ENCODE measurements around the gene MRPL55.
A peak's percentile ranks its signal among the peaks of the same experiment; 100 is the strongest.
"Not testable (repeated sequence)": the region's sequence is repeated elsewhere in the genome, so short reads cannot be mapped to it uniquely, and the experiment has no call there.

The MRPL55 gene

DNA sequence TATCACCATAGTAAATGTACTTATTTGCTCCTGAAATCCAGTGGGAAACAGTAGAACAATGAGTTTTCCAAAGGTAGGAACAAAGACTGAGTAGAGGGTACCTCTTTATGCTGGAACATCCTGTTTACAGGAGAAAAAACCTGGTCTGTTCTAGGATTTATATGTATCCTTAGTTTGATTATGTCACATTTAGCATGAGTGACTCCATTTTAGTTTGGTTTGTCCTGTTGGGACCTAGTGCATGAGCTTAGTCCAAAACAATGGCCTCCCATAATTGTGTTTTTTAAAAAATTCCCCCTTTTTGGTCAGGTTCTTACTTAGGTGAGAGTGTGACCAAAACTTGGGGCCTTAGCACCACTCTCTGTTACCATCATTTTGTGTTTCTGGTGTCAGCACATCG lies 3.5 kb upstream of the MRPL55 start:
- peaks cover 0 to 3% (median 3%) of the 10 kb centered on the region in 3 donors for H3K36me3 ChIP-seq
- H3K27ac ChIP-seq: no peak overlapping the region
- TF ChIP-seq, protein P1, sequence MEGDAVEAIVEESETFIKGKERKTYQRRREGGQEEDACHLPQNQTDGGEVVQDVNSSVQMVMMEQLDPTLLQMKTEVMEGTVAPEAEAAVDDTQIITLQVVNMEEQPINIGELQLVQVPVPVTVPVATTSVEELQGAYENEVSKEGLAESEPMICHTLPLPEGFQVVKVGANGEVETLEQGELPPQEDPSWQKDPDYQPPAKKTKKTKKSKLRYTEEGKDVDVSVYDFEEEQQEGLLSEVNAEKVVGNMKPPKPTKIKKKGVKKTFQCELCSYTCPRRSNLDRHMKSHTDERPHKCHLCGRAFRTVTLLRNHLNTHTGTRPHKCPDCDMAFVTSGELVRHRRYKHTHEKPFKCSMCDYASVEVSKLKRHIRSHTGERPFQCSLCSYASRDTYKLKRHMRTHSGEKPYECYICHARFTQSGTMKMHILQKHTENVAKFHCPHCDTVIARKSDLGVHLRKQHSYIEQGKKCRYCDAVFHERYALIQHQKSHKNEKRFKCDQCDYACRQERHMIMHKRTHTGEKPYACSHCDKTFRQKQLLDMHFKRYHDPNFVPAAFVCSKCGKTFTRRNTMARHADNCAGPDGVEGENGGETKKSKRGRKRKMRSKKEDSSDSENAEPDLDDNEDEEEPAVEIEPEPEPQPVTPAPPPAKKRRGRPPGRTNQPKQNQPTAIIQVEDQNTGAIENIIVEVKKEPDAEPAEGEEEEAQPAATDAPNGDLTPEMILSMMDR (IDR thresholded peaks at IDR 0.05): no peak
- no peaks in the 10 kb centered on the region for H3K27me3 ChIP-seq
- no peak for DNase-seq
- peaks cover 0 to 23% (median 17%) of the 10 kb centered on the region in 4 donors for H3K4me1 ChIP-seq
- H3K9me3 ChIP-seq: no peaks in the 10 kb centered on the region
- intact Hi-C loops (cut with DNase I; ENCODE audit: low total_unique reads): no loop called here
- no peak overlapping the region for H3K4me3 ChIP-seq

DNA sequence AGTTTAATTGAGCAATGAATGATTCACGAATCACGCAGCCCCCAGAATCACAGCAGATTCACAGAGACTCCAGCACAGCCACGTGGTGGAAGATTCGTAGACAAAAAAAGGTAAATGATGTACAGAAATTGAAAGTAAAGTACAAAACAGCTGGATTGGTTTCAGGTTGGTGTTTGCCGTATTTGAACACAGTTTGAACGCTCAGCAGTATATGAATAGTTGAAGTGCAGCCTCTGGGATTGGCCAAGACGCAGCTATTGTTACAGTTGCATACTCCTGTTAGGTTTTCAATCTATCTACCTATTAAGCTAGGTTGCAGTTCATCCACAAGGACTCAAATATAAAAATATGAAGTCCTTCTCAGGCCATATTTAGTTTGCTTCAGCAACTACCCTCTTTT lies 3.1 kb upstream of the MRPL55 start:
- Histone ChIP-seq H3K36me3 (peaks cover 0 to 8% (median 7%) of the 10 kb centered on the region in 3 donors), H3K27me3 (no peaks in the 10 kb centered on the region), H3K4me1 (peaks cover 0 to 23% (median 19%) of the 10 kb centered on the region in 4 donors), H3K9me3 (no peaks in the 10 kb centered on the region), H3K4me3 (no peak overlapping the region), H3K27ac (no peak overlapping the region)
- intact Hi-C loops (cut with DNase I; ENCODE audit: low total_unique reads): no loop called here
- TF ChIP-seq, protein P1 (IDR thresholded peaks at IDR 0.05): no peak
- no peak for DNase-seq

DNA sequence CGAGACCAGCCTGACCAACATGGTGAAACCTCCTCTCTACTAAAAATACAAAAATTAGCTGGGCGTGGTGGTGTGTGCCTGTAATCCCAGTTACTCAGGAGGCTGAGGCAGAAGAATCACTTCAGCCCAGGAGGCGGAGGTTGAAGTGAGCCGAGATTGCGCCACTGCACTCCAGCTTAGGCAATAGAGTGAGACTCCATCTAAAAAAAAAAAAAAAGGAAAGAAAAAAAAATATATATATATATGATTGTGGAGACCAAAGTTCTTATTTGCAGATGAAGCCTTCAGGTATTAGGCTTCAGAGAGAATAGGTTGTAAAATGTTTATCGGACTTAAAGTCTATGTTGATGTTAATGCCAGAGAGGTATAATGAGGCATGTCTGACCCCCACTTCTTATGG lies 2.2 kb upstream of the MRPL55 start:
- H3K27me3 ChIP-seq; H3K27ac ChIP-seq; H3K9me3 ChIP-seq; H3K4me3 ChIP-seq; intact Hi-C loops (cut with DNase I; ENCODE audit: low total_unique reads); DNase-seq: not testable (repeated sequence)
- Histone ChIP-seq H3K4me1 (peaks cover 0 to 23% (median 19%) of the 10 kb centered on the region in 4 donors), H3K36me3 (peaks cover 0 to 16% (median 14%) of the 10 kb centered on the region in 3 donors)

DNA sequence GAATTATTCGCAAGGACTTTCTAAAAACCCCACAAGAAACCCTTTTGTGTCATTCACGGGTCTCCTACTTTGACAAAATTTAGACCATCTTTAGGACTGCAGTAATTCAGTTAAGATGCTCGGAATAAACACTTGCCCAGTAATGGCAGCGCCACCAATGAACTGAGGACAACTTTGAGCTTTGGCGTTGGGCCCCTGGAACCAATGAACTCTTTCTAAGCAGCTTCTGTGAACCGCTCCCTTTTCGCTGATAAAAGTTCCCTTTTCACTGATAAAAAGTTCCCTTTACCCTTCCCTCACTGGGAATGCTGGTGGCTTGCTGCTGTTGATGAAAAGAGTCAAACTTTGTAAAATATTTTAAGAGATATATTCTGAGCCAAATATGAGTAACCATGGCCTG lies 1.5 kb upstream of the MRPL55 start:
- Histone ChIP-seq H3K4me1 (peaks cover 0 to 23% (median 19%) of the 10 kb centered on the region in 4 donors), H3K36me3 (peaks cover 0 to 24% (median 21%) of the 10 kb centered on the region in 3 donors), H3K27ac (peak overlapping the region; percentile 92 to 95), H3K27me3 (no peaks in the 10 kb centered on the region), H3K4me3 (peak overlapping the region; percentile 68 to 81), H3K9me3 (no peaks in the 10 kb centered on the region)
- DNase-seq: no peak
- intact Hi-C loops (cut with DNase I; ENCODE audit: low total_unique reads): no loop called here
- TF ChIP-seq, protein P1 (IDR thresholded peaks at IDR 0.05): no peak

DNA sequence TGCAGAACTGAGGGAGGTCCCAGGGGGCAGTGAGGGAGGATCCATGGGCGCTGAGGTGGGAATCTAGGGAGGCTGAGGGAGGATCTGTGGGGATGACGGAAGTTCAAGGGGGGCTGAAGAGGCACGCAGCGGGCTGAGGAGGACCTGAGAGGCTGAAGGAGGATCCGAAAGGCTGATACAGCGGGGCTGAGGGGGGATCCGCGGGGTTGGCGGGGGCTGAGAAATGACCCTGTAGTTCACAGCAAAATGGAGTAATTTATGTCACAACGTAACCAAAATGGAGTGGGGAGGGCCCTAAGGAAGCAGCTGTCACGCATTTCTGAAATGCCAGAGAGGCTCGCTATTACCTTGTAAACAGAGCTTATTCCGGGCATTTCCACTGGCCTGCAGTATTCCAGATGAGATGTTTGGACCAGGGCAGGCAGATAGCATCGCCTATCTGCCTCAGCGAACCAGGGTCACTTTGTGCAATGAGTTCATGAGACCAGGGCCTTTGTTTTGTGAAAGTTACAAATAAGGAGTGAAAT lies 926 bp upstream of the MRPL55 start:
- TF ChIP-seq, protein P1 (IDR thresholded peaks at IDR 0.05): no peak
- Histone ChIP-seq H3K36me3 (peaks cover 0 to 27% (median 21%) of the 10 kb centered on the region in 3 donors), H3K27me3 (no peaks in the 10 kb centered on the region), H3K27ac (peak overlapping the region; percentile 92 to 95), H3K4me3 (peak overlapping the region; percentile 68 to 81), H3K9me3 (no peaks in the 10 kb centered on the region), H3K4me1 (peaks cover 0 to 23% (median 19%) of the 10 kb centered on the region in 4 donors)
- DNase-seq: no peak
- intact Hi-C loops (cut with DNase I; ENCODE audit: low total_unique reads): loop anchor here (10.0 kb wide), 1 partner anchor 55 kb away; the partner anchor contains the start of gene IBA57

DNA sequence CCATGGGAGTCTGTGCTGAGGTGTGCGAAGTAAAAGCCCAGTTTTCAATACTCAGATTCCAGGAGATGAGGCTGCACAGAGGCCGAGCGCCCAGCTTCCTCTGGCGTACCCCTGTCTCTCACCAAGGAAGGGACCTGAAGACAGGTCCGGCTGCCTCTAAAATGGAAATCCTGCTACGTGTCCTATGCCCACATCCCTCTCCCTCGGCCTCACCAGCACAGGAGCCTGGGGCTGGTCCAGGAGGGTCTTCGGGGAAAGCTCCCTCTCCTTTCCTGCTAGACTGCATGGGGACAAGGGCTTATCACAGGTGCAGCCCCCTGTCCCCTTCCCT lies 392 bp downstream of the MRPL55 start:
- Histone ChIP-seq H3K4me1 (peaks cover 0 to 29% (median 23%) of the 10 kb centered on the region in 4 donors), H3K9me3 (no peaks in the 10 kb centered on the region), H3K27me3 (no peaks in the 10 kb centered on the region), H3K4me3 (peak overlapping the region; percentile 68 to 81), H3K27ac (peak overlapping the region; percentile 92 to 95), H3K36me3 (peaks cover 0 to 27% (median 21%) of the 10 kb centered on the region in 3 donors)
- intact Hi-C loops (cut with DNase I; ENCODE audit: low total_unique reads): loop anchor here (10.0 kb wide), 1 partner anchor 56 kb away; the partner anchor contains the start of gene IBA57
- TF ChIP-seq, protein P1 (IDR thresholded peaks at IDR 0.05): no peak
- no peak for DNase-seq
